GM21390 (cell line): ENCODE results near the gene LRRC8A.
"Not testable (repeated sequence)": the region's sequence is repeated elsewhere in the genome, so short reads cannot be mapped to it uniquely, and the experiment has no call there.

Source experiments
- ATAC-seq: cut with Tn5 transposase; IDR thresholded peaks from one replicate; pipeline ENCODE4 v1.9.1; 2021; ENCODE audit not compliant: unreplicated experiment

The LRRC8A gene

DNA sequence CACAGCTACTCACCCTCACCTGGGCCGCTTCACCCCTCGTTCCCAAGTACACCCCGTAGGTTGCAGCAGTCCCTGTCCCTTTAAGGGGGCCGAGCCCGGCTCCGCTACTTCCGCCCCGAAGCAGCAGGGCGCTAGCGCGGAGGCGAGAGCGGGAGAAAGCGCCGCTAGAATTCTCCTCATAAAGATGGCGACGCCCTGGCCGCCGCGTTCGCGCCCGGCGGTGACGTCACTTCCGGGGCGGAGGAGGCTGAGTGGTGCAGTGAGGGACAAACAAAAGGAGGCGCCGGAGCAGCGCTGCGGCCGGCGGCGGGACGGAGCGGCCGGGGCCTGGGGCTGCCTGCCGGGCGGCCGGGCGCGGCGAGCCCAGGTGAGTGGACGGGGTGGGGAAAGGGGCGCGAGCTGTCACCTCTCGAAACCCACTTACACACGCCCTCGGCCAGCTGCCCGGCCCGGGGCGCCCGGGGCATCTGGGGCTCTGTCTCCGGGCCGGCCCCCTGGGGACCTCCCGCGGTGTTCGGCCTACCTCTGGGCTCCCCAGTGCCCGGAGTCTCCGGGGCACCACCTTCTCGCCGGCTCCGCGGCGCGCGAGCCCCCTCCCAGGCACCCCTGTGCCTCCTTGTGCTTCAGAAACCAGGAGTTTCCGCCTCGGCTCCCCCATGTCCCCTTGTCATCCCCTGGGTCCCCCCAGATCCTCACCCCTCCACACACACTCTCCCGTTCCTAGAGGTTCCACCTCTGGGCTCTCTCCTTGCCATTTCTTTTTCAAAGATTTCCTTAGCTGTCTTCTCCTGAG, at the start of gene LRRC8A, which contains the start of gene KYAT1:
Gene LRRC8A (plus strand): TSS at position 250 of the 793 bp plus-strand sequence. CDS start 25,032 bp downstream, outside the sequence.
Gene KYAT1 (minus strand): TSS at position 67 of the 793 bp plus-strand sequence. CDS start 36,545 bp downstream, outside the sequence.
- peak; percentile 87 for ATAC-seq

- ATAC-seq: no peak
Measured at GRCh38 chr9:128833696-128834095, 48.2 kb upstream of the LRRC8A start.

DNA sequence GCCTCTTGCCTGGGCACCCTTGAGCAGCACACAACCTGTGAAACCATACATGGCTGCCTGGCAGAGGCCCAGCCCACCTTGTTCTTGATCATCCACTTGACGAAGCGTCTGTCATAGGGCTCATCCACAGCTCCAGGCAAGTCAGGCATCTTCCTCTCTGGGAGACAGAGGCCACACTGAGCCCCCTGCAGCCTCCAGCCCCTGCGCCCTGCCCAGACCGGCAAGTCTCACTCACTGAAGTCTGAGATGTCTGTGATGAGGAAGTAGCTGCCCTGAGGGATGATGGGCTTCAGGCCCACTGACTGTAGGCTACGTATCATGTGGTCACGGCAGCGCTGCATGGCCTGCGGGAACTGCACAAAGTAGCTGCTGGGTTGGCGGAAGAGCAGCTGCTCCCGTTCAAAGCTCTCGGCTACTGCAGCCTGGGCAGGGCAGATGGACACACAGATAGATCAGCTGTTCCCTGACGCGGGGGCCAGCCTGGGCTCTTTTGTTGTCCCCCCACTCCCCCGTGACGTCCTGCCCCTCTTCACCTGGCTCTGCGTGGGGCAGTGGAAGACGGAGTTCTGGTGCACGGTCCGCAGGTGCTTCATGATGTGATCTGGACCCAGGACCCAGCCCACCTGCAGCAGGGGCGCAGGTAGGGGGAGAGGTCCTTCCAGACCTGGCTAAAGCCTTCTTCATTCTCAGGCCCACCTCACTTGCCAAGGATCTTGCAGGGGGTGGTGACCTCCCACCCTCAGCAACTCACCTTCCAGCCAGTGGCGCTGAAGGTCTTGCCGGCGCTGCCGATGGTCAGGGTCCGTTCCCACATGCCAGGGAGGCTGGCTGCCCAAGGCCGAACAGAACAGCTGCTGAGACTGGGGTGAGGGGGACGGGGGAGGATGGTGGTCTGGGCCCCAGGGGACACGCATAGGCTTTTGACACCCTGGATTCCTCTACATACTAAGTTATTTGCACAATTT, 46.4 kb upstream of the LRRC8A start:
- no peak for ATAC-seq

- ATAC-seq: no peak
Measured at GRCh38 chr9:128836509-128837145, 45.3 kb upstream of the LRRC8A start.

DNA sequence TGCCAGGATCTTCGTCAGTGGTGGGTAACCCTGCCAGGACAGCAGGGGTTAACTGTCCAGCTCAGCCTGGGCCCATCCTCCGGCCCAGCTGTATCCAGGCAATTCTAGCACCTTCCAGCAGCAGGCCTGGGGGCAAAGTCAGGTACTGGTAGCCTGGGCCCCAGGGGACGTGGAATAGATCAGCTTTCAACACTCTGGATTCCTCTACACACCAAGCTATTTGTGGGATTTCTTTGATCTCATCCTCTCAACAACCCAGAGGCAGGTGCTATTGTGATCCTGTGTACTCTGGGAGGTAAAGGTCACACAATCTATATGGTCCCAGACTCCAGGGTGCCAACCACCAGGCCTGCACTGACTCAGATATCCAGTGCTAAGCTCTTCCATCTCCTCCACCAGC, 43.6 kb upstream of the LRRC8A start:
- ATAC-seq: no peak

DNA sequence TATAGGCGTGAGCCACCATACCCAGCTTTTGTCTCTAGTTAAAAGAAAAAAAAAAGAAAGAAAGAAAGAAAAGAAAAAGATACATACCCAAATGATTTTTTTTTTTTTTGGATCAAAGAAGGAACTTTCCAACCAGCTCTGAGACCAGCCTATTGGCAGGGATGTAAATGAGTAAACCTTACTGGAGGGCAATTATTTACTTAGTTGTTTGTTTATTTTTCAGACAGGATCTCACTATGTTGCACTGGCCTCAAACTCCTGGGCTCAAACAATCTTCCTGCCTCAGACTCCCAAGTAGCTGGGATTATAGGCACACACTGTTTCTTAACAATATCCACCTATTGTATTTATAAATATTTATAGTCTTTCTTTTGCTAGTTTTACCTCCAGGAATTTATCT, 41.4 kb upstream of the LRRC8A start:
- no peak for ATAC-seq

DNA sequence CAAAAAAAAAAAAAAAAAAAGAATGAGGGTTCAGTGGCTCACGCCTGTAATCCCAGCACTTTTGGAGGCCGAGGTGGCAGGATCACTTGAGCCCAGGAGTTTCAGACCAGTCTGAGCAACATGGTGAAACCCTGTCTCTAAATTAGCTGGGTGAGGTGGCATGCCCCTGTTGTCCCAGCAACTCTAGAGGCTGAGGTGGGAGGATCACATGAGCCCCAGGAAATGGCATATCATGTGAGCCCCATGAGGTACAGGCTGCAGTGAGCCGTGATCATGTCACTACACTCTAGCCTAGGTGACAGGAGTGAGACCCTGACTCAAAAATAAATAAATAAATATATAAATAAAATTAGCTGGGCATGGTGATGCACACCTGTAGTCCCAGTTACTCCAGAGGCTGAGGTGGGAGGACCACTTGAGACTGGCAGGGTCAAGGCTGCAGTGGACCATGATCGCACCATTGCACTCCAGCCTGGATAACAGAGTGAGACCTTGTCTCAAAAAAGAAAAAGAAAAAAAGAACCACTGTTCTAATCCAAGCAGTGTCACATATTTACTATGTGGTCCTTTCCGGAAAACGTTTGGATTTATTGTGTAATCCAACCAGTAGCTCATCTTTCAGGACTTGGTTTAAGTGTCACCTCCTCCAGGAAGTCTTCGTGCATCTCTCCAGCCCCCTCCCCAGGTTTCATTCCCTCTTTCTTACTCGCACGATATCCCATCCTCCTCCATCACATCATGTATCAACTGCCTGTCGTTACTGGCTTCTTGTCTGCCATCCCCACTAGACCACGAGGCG, 40.0 kb upstream of the LRRC8A start:
- ATAC-seq: no peak

- ATAC-seq: not testable (repeated sequence)
Measured at GRCh38 chr9:128843171-128843570, 38.8 kb upstream of the LRRC8A start.

DNA sequence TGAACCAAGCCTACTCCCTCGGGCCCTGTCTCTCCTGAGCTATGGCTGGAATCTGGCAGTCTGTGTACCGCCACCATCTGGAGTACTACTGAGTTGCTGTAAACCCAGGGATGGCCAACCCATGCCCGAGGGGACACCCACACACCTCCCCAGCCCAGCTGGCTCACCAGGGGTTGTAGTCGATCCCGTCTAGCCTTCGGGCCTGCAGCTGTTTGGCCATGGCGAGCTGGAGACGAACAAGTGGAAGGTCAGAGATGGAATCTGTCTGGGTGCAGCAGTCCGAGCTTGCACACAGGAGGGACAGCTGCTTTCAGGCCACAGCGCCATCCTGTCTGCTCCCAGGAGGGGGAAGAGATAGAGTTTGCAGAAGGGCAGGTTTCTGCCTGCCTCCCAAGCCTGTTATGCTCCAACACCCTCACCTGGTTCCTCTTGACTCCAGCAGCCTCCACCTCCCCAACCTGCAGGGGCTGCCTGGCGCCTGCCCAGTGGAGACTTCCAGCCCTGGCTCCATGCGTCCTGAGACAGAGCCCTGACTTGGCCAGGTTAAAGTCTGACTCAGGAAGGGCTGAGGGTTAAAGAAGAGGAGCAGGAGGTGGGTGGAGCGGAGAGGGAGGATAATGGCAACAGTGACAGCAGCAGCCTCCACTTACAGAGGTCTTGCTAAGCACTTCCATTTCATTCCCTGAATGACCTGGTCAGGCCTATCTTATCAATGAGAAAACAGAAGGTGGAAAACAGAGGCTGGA, 36.6 kb upstream of the LRRC8A start:
- no peak for ATAC-seq

- ATAC-seq: no peak
Measured at GRCh38 chr9:128846680-128847030, 35.3 kb upstream of the LRRC8A start.

DNA sequence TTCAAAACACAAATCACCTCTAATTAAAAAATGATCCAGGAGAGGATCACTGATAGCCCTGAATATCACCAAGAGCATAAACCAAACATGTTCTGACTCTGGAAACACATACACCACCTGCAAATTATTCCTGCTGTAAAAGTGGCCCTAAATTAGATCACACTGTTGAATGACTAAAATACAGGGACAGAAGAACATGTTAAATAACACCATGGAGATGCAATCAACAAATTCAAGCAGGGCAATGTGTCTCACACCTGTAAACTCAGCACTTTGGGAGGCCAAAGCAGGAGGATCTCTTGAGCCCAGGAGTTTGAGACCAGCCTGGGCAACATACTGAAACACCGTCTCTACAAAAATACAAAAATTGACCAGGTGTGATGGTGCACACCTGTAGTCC, 34.1 kb upstream of the LRRC8A start:
- ATAC-seq: no peak

GRCh38 chr9:128851024-128851423, 30.9 kb upstream of the LRRC8A start:
- ATAC-seq: not testable (repeated sequence)

DNA sequence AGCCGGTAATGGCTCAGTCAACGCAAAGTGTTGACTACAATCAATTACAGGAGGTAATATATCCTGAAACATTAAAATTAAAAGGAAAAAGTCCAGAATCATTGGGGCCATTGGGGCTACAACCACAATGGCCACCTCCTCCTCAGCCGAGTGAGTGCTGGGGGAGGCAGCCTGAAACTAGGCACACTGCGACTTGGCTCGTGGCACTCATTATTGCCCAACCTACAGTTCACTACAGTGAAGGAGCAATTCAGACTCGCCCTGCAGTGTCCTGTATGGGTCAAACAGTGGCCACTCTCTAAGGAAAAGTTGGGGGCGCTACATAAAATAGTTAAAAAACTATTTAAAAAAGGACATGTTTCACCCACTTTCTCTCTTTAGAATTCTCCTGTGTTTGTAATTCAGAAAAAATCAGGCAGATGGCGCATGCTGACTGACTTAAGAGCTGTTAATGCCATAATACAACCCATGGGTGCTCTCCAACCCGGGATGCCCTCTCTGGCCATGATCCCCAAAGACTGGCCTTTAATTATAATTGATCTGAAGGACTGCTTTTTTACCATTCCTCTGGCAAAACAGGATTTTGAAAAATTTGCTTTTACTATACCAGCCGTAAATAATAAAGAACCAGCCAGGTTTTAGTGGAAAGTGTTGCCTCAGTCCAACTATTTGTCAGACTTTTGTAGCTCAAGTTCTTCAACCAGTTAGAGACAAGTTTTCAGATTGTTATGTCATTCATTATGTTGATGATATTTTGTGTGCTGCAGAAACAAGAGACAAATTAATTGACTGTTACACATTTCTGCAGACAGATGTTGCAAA, 29.9 kb upstream of the LRRC8A start:
- ATAC-seq: not testable (repeated sequence)

DNA sequence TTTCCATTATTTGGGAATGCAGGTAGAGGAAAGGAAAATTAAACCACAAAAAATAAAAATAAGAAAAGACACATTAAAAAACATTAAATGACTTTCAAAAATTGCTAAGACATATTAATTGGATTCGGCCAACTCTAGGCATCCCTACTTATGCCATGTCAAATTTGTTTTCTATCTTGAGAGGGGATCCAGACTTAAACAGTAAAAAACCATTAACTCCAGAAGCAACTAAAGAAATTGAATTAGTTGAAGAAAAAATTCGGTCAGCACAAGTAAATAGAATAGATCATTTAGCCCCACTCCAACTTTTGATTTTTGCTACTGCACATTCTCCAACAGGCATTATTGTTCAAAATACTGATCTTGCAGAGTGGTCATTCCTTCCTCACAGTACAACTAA, 29.3 kb upstream of the LRRC8A start:
- not testable (repeated sequence) for ATAC-seq

- ATAC-seq: not testable (repeated sequence)
Measured at GRCh38 chr9:128854454-128854853, 27.5 kb upstream of the LRRC8A start.

DNA sequence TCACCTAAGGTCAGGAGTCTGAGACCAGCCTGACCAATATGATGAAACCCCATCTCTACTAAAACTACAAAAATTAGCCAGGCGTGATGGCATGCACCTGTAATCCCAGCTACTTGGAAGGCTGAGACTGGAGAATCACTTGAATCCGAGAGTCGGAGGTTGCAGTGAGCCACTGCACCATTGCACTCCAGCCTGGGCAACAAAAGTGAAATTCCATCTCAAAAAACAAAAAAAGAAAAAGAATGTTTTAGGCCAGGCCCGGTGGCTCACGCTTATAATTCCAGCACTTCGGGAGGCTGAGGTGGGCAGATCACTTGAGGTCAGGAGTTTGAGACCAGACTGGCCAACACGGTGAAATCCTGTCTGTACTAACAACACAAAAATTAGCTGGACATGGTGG, 23.5 kb upstream of the LRRC8A start:
- ATAC-seq: not testable (repeated sequence)

GRCh38 chr9:128860937-128861336, 21.0 kb upstream of the LRRC8A start:
- ATAC-seq: no peak

DNA sequence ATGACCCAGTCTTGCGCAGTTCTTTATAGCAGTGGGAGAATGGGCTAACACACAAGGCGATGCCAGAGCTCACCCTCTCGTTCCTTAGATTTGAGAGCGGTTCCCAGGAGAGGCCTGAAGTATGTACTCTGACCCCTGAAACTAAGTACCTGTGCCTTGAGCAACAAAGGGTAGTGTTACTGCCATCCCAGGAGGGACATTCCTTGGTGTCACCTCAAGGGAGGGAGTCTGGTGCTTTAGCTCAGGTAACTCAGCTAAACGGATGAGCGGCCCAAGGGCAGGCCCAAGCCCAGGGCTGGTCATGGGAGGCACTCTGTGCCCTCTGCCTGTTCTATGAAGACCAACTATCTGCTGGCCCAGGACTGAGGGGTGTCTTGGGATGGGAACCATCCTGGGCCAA, 20.4 kb upstream of the LRRC8A start:
- no peak for ATAC-seq

DNA sequence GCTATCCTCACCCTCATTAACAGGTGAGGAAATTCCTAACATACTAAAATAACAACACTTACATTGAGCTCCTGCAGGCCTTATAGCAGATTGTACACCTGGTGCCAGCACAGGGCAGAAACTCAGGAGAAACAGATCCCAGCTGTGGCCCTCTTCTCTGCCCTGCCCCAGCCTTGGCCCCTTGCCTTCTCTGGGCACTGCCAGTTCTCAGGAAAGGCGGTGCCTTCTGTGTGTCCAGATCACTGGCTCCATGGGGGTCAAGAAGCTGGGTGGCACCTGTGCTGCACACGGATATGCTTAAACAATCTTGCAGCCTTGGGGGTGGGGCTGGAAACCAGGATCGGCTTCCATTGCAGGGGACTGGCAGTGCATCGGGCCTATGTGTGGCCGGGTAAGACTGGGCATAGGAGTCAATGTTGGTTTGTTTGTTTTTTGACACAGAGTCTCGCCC, 19.5 kb upstream of the LRRC8A start:
- no peak for ATAC-seq
